Heart left ventricle (tissue), 13 donors: ENCODE measurements around the gene STS.

Source experiments
- POLR2A ChIP-seq, 2 donors: fragments of 450-650 bp; IDR thresholded peaks; one replicate each; pipeline ENCODE4 v1.6.1; 2017; ENCODE audit warnings: antibody characterized with exemption in 2 of 2, mild to moderate bottlenecking in 2 of 2, moderate library complexity in 2 of 2
- TF ChIP-seq, protein P1 (sequence below), 12 donors: fragments of 200-600 bp; sonication (generic) in 4 of 12; IDR thresholded peaks; one replicate each; pipeline versions ENCODE4 v1.5.0 to v1.8.0; 2018 to 2022; ENCODE audit warnings: antibody characterized with exemption in 12 of 12, mild to moderate bottlenecking in 5 of 12
- donor health status: ischemic (EF 13 %, LVEDD 7.1; RV severe dilation, severe dysfunction).
- donor health status: DM: no; HTN: yes; CAD: no.
- donor health status: DM: no; HTN: no; CAD: no.
- donor health status: ischemic (EF 25% LVEDD 6.9; RV normal size, moderate dysfunction).
- donor health status: ischemic (EF 25% LVEDD 5.7; RV mildly dilated, moderate dysfunction).
- donor health status: ischemic (EF 35%, LVEDD 5.7; RV mildly dilated, moderate dysfunction).
- donor health status: nonischemic (EF 11% LVEDD 7.7; RV severe dilation, severe dysfunction).
- donor health status: DM: yes; HTN: yes; CAD: no.
- donor health status: PGD.
- donor health status: ischemic (EF 29% LVEDD 5.4; RV normal size, mild dysfunction).
- donor health status: nonischemic (EF 23%, LVEDD 6.1; RV moderate dilation, normal function).

DNA sequence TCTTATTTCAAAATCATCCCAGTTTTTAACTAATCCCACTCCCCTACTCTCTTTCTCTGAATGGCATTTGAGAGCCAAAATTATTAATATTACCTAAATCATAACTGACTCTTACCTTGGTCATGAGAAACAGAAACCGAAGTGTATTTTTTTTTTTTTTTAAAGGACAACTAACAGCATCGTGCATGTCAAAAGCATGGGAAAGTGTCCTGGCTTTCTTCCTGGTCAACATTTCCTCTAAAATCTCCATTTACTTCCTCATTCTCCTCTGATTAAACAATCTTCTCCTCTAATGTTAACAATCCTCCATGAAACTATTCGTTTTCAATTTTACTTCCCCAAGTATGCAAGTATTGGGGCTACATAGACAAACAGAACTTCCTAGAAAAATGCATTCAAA is 2.1 kb upstream of the STS start:
- TF ChIP-seq, protein P1, sequence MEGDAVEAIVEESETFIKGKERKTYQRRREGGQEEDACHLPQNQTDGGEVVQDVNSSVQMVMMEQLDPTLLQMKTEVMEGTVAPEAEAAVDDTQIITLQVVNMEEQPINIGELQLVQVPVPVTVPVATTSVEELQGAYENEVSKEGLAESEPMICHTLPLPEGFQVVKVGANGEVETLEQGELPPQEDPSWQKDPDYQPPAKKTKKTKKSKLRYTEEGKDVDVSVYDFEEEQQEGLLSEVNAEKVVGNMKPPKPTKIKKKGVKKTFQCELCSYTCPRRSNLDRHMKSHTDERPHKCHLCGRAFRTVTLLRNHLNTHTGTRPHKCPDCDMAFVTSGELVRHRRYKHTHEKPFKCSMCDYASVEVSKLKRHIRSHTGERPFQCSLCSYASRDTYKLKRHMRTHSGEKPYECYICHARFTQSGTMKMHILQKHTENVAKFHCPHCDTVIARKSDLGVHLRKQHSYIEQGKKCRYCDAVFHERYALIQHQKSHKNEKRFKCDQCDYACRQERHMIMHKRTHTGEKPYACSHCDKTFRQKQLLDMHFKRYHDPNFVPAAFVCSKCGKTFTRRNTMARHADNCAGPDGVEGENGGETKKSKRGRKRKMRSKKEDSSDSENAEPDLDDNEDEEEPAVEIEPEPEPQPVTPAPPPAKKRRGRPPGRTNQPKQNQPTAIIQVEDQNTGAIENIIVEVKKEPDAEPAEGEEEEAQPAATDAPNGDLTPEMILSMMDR (IDR thresholded peaks at IDR 0.05) = no peak
- TF ChIP-seq POLR2A (IDR thresholded peaks at IDR 0.05) = no peak
